Activated CD4-positive, alpha-beta T cell treated with anti-CD3 and anti-CD28 coated beads, Interleukin-10, Interleukin-2, amounts not matched to agents 100 ng/mL and 50 ng/mL, durations not matched to agents 16 hours and 8 hours (primary cell): Measurements from ENCODE around the gene WWTR1.

Experiments used
- DNase-seq: peaks from one replicate; pipeline ENCODE4 v3.0.0-alpha.2; 2020

WWTR1 gene

DNA sequence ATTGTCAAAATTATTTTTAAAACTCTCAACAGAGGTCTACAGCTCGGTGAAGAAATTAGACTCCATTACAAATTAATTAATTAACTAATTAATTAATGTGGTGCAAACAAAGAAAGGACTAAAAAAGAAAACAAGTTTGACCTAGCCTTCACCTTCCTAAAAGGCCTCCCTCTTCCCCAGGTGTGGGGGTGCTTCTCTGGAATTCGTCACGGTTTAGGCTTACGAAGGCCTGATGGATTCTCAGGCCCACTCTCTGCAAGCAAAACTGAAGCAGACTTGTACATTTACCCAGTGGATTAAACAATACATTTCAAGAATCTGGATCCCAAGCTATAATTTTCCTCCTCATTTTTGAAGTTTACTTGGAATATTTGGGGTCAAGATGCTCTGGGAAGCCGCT lies 94.7 kb downstream of the WWTR1 start:
- DNase-seq: no peak

DNA sequence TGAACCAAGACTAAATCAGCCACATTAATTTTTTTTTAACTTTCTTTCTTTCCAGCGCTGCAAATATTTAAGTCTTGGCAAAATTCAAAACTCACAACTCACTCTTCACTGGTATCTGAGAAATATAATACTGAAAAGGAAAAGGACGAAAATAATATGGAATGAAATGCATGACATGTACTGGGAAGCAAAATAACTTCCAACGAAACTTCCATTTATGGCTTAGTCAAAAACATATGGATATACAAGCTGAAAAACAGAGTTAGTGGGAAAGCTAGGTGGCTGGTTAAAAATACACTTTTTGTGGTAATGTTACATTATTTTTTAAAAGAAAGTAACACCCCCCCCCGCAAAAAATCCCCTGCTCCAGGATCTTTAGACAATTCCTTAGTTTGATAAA lies 97.2 kb downstream of the WWTR1 start:
- DNase-seq: no peak

DNA sequence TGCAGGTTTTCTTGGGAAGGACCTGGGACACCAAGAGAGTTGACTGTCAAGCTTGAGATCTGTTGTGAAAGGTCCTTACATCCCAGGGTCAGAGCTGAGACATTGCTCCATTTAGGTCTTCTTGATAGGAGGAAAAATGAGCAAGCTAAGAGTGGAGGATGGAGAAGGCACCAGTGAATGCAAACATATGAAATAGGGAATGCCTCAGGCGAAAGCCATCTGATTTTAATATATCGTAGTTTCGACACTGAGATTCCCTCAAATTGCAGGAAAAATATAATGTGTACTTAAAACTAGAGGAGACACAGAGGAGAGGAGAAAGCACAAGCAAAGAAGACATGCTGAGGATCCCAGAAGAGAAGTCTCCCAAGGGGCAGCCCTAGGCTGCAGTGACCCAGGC lies 97.8 kb downstream of the WWTR1 start:
- no peak for DNase-seq

DNA sequence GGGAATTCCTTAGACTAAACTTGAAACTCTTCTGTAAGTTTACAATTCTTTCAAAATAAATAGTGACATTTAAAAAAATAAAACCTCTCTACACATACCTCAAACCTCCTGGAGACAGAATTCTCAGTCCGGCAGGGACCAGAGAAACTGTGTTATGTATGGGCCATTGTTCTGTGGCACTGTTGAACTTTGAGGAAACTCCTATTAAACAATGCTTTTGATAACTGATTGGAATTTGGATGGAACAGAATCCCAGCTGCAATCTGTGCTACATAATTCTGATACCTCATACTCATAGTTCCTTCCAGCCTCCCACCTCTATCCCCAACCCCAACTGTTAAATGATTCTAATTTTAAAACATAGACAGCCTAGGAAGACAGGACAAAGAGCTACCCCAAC lies 98.3 kb downstream of the WWTR1 start:
- no peak for DNase-seq

DNA sequence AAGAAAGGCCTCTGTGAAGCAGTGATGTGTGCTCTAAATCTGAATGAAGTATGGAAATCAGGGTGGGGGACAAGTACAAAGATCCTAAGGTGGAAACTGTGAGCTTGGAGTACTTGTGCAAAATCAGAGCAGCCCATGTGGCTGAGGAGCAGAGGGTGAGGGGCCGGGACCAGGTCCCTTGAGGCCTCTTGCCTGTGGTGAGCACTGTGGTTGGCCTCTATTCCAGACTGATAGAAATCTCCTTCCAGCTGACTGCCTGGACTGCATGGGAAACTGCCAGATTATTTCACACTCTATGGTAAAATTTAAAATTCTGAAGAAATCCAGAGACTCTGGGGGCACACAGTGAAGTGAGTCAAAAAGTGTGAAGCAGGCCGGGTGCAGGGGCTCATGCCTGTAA lies 101.9 kb downstream of the WWTR1 start:
- no peak for DNase-seq

DNA sequence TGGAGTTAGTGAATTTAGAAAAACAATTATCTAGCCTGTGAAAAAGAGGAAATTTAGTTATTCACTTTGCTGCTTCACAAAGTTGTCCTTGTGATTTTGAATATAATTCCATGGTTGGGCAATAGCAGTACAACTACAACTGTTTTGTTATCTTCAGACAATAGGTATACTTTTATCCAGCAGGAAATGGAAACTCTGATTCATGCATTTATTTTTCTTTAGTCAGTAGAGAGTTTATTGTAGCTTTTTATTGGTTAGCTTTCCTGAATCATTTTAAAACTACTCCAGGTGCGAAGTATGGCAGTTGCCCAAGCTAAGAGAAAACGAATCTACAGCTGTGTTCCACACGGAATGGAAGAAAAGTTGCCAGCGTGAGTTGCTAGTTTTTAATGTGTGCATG lies 103.0 kb downstream of the WWTR1 start:
- DNase-seq: peak; percentile 10

DNA sequence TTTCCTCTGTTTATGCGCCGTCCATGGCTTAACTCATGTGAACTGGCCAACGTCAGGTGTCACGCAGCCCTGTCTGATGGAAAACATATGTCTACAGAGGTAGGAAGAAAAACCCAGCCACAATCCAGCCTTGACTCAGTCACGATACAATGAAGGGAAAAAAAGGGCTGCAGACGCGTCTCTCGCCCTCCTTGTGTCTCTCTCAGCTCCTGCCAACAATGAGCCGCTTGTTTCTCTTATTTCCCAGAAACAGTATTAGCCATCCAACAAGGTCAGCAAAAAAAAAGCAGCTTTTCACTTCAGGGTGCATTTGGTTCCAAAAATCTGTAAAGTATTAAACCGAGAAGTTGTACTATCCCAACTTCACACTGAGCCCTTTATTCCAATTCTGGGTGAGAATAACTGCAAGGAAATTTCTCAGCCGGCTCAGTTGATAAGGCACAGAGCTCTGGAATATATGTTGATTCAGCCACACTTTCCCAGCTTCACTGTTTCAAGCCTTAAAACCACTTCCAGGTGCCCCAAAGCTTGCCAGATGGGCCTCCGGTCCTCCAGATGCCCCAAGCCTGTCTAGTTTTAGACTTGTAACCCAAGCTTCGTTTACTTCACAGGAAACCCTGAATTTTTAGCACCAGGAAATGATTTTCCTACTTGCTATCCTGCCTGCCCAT lies 103.9 kb downstream of the WWTR1 start:
- DNase-seq: no peak

DNA sequence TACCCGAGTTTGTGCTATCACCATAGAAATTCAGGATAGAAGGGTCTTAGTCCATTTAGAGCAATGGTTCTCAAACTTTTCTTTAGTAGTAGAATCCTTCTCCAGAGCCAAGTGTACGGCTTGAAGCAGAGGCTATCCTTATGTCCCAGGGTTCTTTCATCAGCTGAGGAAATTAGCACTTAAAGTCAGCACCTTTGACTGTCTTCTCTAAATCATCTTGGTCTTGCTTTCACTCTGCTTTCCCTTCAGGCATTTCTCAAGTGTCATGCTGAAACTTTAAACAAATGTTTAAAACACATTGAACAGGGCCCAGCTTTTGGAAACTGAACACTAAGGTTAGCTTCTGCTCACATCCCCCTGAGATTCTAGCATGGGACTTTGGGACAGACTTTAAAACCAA lies 105.1 kb downstream of the WWTR1 start:
- DNase-seq: no peak

DNA sequence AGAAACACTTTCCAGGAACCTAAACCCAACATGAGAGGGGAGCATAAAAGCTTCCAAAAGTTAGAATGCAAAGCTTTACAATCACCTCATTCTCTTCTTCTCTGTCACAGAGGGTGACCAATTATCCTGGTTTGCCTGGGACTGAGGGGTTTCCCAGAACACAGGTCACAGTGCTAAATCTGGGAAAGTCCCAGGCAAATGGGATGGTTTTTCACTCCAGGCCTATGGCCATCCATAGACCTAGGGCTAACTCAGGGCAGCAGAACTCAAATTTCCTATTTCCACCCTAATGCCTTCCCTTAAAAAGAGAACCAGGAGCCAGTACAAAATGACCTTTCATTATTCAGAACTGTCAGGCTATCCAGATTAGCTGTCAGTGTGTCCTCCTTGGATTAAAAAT lies 106.3 kb downstream of the WWTR1 start:
- no peak for DNase-seq

DNA sequence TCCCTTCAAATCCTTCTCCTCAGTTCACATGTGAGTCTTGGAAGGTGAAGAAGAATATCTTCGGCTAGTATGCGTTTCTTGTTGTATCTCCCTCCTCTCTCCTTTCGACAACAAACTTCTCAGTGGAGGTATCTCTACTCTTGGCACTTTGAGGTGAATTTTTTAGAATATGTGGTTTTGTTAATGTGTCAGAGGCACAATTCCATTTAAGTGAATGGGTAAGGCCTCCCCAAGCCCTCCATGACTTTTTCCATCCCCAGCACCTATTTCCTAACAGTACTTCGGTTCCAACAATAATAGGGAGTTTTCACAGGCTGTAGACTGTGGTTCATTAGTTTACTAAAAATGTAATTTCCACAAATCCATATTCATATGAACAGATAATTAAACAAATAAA lies 109.2 kb downstream of the WWTR1 start:
- DNase-seq: no peak

DNA sequence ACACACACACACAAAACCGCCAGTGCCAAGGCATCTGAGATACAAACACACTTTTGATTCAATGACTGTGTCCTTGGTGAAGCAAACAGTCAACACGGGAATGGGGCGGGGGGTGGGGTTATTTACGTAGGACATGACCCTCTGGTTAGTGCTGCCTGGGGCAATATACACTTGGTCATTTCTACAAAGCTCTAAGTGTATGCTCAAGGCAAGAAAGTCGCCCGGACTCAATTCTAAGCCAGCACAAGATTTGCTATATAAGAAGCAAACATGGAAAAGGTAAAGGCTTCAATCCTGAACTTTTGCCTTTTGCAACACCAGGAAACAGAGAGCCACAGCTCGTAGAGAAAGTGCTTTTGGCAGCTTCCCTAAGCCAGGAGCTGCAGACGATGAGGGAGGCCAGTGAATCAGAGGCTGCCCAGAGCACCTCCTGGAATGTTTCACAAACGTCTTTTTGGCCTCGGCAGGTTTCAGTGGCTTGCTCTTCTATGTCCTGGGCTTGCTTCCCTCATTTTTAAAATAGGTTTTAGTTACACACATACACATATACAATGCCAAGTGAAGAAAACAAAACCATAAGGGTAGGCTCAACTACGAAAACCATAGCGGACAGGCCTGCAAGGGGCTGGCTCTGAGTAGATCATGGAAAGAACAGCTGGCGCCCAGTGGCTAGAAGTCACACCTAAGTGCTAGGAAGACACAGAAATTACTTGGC lies 109.7 kb downstream of the WWTR1 start:
- no peak for DNase-seq

DNA sequence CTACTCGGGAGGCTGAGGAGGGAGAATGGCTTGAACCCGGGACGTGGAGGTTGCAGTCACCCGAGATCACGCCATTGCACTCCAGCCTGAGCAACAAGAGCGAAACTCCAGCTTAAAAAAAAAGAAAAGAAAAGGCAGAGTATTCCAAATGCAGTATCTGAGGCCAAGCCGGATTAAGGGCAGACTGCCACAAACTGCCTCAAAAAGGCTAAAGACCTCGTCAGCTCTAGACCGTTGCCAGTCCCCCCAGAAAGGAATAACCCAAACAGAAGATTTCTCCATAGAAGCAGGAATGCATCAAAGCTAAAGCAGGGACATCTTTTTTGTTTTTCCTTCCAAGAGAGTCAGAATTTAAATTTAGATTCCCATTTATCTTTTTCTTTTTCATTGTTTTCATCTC lies 110.4 kb downstream of the WWTR1 start:
- no peak for DNase-seq

DNA sequence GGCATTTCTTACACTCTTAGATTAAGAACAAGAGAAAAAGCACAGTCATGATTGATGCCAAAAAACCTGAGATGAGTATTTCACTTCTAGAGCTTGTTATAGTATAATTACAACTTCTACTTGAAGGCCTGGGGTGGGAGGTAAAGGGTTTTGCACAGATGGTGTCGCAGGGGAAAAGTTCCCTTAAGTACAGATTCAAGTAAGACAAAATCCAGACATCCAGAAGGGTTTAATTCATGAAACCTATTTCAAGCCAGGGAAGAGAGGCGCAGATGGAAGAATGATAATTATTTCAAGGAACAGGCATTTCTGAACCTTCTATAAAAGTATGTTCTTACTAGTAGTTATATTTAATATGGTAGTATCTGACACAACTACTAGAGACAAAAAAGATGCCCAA lies 112.8 kb downstream of the WWTR1 start:
- DNase-seq: no peak

DNA sequence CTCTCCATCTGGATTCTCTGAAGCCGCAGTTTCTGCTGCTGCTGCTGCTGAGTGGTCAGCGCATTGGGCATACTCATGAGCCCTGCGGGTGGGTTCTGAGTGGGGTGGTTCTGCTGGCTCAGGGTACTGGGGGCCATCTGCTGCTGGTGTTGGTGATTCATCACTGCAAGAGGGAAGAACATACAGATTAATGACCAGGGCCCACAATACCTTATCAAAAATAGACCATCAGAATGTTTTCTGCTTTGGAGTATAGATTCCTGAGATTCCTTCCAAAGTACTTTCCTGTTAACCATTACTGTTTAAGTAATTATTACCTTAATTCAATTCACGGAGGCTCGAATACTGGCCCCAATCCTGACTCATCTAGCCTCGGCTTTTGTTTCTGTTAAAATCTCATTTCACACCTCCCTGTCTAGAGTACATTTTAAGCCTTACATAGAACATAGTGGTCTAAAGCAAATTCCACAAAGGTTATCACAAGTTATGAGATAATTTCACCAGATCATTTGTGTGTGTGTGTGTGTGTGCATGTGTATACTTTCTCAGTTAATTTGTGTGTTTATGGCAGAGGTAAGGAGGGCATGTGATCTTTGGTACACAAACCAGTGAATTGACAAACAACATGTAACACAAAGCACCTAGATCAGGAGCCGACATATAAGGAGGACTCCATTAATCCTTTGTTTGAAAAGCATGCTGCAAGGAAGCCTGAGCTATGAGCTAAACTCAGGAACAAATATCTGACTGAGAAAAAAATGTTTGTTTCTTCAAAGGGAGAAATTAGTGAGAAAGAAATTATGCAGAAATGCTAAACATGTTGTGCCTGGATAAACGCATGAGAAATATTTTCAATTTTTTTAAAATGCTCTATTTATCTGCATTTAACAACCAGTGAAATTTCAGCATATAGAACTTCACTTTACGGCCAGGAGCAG lies 115.2 kb downstream of the WWTR1 start:
- no peak for DNase-seq

DNA sequence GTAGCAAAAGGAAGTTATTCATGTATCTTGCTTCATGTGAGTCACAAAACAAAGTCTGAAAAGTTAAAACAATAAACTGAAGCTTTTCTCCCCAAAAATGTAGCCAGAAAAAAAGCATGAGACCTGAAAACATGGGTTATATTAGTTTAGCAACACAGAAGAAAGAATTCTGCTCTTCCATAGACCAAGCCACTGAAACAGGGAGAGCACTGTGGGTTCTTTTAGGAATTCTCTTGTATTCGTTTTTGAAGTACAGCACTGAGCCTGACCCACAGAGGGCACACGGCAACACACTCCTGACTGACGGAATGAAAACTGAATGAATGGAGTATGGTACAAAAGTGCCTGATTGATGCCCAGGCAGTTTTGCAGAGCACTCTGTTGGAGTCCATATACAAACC lies 116.7 kb downstream of the WWTR1 start:
- DNase-seq: no peak

DNA sequence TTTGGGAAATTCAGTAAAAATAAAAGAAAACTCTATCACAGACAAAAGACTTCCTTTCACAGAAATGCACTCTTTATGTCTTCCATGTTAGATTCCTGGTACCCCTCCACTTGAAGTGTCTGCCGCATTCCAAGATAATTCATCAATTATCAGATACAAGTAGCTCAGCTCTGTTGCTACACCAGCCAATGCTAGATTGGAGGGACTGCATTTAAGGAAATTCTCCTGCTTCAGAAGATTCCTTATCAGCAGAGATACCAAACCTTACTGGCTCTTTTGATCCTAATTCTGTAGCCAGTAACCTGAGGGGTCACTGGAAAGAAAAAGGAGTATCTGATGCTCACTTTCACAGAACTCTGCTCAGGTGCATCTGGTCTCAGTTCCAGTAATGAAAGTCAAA lies 119.5 kb downstream of the WWTR1 start:
- DNase-seq: no peak

DNA sequence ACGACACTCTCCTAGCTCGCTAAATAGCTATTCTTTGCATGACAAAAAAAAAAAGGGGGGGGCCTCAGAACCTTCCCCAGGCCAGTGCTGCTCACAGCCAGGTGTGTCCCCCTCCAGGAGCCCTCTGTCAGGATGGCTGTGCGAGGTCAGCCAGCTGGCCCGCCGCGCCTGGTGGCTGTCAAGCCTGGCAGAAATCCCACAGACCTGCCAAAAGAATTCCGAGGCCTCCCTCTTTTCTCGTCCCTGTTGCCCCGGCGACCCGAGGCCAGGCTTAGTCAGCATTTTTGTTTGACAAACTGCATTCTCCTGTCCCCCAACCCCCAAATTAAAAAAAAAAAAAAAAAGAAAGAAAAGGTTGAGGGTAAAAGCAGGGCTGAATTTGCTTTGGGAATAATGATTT lies 121.4 kb downstream of the WWTR1 start:
- no peak for DNase-seq

DNA sequence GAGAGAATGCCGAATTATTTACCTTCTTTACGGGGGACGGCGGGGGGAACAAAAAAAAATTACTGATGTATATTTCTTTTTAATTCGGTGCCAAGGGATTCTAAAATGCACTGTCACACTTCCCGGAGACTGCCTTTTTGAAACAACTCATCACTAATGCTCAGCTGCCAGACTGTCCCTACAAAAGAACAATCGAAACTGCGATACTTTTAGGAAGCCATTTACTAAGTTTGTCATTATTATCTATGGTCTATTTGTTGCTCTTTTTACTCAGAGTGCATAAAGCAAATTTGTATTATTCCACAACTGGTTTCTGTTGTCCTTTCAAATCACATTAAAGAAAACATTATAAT lies 122.5 kb downstream of the WWTR1 start:
- DNase-seq: no peak

DNA sequence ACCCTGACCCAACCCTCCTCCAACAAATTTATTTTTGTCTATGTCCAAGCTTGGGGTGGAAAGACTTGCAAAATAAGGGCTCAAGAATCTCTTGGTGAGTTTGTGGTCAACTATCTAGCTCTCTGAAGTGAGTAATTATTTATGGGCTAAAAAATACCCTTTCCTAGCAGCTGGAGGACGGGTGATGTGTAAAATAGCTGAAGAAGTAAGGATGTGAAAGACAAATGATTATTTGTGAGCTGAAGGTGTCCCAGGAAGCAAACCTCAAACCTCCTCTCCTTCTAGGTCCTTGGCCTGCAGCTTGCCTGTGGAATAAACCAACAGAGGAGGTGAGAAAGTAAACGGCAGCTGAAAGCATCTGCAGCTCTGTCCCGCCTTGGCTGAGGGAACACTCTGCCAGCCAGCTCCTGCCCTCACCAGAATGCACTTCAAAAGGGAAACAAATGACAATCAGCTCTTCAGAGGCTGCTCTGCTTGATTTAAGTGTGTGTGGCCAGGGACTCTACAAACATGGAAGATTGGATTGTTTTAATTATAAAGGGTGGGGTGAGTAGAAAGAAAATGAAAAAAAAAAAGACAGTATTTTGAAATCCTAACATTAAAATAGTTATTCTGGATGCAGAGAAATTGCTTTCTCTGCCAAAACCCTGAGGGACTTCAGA lies 123.0 kb downstream of the WWTR1 start:
- DNase-seq: no peak

DNA sequence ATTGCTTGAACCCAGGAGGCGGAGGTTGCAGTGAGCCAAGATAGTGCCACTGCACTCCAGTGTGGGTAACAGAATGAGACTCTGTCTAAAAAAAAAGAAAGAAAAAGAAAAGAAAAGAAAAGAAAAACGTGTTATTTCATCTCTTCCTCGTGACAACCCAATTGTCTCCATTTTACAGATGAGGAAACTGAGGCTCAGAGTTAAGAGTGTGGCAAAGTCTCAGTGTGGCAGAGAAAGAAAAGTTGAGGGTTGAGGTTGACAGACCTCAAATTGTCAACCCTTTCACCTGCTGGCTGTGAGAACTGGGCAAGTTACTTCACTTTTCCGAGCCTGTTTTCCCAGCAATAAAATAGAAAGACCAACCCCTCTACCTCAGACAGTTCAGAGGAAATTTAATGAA lies 123.7 kb downstream of the WWTR1 start:
- DNase-seq: no peak

DNA sequence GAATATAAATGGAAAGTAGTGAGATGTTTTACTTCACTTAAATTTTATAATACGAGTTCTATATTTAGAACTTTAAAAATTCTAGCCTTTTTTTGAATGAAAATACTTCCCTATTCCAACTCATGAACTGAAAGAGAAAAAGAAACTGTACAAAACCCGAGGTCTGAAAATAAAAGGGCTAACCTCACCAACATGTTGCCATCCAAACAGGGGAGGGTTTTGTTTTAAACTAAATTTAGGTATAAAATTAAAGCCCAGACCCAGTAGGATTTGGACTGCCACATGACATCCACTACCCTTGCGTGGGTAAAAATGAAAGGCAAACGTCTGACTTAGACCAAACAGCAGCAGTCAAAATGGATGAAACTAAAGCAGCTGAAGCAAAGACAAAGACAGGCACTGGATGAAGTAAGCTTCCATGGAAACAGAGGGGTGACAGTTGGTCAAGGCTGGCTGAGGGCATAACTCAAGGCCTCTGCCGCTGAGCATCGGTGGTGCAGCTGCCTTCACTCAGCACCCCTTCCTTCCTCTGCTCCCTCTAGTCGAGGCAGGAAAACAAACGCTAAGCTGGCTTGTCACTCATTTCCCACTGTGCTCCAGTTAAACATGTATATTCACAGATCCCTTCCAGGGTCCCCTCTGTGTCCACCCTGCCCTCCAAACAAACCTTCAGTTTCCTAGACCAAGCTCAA lies 125.2 kb downstream of the WWTR1 start:
- no peak for DNase-seq

DNA sequence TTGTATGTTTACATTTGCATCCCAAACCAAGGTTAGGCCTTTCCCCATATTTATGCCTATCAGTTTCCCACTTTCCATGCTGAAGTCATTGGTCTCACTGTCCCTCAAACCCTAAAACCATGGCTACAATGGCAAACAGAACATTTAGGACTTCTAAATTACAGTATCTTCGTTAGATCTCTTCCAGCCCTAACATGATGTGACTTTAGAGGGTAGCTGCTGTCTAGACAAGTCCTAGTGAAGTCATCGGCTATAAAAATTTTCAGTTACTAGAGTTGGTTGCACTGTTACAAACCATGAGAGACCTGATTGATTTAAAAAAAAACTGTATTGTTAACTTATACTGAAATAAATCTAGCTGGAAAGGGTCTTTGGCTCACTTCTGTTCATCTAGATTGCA lies 128.7 kb downstream of the WWTR1 start:
- DNase-seq: no peak

DNA sequence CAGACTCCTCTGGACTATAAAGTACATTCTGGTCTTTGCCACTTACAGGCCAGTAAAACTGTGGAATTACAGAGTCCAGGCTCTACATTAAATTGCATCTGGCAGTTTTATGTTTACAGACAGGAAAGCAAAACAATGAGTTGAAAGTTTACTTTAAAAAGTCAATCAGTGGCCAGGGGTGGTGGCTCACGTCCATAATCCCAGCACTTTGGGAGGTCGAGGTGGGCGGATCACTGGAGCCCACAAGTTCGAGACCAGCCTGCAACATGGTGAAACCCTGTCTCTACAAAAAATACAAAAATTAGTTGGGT lies 129.5 kb downstream of the WWTR1 start:
- no peak for DNase-seq
